GM12874 (cell line): ENCODE data around the gene FABP6.

Source experiments
- TF ChIP-seq, protein P1 (sequence below): IDR thresholded peaks from 2 replicates; pipeline ENCODE4 v1.5.1; 2011; ENCODE audit warnings: low read depth, mild to moderate bottlenecking, control low read depth, low read length, moderate library complexity; ENCODE audit not compliant: insufficient read depth

Gene FABP6

DNA sequence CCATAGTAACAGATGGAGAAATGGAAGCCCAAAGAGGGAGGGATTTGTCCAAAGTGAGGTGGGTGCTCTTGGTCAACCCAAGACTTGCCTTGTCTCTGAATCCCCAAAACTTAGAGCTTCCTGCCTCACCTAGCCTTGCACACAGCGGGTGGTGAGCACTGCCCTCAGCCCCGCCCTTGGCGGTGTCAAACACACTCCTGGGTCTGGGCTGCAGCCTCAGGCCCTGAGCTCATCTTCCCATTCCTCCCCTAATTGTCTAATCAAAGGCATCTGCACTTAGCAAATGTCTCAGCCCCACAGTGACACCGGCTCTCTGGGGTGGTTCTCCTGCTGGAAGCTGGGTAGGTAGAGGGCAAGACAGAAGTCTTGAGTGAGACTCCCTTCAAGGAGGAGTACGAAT, 20.9 kb downstream of the FABP6 start:
- TF ChIP-seq, protein P1, sequence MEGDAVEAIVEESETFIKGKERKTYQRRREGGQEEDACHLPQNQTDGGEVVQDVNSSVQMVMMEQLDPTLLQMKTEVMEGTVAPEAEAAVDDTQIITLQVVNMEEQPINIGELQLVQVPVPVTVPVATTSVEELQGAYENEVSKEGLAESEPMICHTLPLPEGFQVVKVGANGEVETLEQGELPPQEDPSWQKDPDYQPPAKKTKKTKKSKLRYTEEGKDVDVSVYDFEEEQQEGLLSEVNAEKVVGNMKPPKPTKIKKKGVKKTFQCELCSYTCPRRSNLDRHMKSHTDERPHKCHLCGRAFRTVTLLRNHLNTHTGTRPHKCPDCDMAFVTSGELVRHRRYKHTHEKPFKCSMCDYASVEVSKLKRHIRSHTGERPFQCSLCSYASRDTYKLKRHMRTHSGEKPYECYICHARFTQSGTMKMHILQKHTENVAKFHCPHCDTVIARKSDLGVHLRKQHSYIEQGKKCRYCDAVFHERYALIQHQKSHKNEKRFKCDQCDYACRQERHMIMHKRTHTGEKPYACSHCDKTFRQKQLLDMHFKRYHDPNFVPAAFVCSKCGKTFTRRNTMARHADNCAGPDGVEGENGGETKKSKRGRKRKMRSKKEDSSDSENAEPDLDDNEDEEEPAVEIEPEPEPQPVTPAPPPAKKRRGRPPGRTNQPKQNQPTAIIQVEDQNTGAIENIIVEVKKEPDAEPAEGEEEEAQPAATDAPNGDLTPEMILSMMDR: no peak

DNA sequence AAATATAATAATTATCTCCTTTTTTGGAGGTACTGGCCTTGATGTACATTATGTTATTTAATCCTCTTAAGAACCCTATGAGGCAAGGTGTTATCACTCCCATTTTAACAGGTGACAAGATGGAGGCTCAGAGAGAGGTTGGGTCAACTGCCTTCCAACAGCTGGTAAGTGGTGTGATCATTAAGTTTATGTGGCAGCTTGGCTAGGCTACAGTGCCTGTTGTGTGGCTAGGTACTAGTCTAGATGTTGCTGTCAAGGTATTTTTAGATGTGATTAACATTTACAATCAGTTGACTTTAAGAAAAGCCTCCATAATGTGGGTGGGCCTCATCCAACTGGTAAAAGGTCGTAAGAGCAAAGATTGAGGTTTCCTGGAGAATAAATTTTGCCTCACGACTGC, 21.5 kb downstream of the FABP6 start:
- TF ChIP-seq, protein P1: no peak

DNA sequence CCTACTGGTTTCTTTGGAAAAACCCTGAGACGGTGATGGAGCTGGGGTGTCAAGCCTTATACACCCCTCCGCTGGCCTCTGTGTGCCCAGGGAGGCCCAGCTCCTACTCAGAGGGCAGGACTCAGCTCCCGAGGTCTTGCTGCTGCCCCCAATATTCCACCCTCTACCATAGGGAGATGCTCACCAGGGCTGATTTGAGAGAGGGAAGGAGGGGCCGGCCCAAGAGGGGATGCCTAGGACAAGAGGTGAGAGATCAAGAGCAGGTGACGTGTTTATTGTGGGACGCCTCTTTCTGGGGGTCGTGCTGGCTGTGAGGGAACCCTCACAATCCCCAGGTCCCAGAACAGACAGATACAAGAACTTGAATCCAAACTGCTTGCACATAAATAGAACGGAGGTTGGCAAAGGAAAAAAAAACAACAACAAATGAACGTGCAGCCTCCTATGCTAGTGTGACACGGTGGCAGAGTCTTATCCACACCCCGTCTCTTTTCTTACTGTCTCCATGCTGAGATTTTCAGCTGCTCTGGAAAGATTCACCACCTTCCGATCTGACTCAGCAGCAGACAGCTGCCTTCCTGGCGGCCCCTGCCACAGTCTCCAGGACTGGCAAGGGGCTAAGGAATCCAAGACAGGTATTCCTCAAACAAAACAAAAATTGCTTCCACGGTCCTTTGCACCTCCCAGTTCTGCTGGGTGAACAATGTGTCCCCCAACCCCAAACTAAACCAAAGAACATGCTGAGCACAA, 22.3 kb downstream of the FABP6 start:
- TF ChIP-seq, protein P1: no peak

DNA sequence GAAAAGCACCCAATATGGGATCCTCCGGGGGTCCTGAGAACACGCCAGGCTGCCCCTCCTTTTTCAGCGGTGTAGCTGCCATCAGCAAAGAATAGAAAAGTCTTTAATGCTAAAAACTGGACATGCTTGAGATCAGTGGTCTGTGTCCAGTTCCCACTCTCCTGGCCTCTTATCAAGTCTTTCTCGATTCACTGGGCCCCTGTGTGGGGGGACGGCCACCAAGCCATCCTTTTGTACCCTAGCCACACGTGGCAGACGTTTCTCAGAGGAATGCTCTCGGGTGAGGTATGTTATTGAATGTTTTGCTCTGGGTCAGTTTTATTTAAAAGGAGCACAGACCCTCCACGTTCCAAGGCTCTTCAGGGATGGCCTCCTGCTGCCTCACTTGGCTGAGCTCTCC, 23.6 kb downstream of the FABP6 start:
- TF ChIP-seq, protein P1: no peak

DNA sequence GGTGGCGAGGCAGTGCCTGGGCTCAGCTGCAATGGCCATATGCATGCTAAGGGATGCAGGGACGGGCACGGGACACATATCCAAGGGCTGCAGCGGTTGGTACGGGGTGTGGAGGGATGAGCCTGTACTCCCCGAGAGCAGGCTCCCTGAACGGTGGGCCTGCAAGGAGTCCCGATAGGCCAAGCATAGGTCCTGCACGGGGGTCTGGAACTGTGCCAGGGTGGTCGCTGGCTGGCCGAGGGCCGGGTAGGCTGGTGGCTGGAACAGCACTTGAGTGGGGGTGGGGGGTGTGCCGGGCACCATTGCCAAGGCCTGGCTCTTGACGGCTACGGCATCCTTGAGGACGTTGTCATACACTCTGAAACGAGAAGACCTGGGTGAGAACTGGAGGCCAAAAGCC, 24.1 kb downstream of the FABP6 start:
- TF ChIP-seq, protein P1: no peak

DNA sequence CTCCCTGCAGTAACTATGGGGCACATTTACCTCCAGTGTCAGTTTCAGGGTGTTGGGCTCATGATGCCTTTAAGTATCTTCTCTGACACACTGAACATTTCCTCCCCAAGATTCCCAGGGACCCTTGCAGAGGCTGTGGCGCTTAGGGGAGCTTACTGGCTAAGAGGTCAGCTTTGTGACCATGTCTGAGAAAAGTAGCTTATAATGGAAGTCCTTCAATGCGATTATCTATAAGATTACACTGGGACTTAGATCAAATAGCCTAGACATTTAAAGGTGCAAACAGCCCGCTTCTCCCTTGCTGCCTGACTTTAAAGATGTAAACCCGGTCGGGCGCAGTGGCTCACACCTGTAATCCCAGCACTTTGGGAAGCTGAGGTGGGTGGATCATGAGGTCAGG, 25.4 kb downstream of the FABP6 start:
- TF ChIP-seq, protein P1: no peak

DNA sequence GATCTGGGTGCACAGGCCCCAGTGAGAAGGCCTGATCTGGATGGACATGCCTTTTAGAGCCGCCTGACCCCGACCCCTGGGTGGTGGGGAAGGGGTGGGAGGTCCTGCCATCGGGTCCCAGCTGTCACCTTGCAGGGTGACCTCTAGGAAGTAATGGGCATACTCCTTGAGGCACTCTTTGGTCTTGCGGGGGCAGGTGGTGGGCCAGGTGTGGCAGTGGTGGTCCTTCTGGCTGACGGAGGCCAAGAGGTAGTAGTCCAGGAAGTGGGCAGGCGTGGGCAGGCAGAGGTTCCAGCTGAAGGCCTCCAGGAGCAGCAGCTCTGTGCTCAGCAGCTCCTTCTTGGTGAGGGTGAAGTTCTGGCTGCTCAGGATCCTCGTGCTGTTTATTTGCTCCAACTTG, 30.0 kb downstream of the FABP6 start:
- TF ChIP-seq, protein P1: no peak
